Endothelial cell of umbilical vein (primary cell): ENCODE results near the gene UQCR10. TPM values are rescaled to one million over a fixed set of nuclear protein-coding genes. Genes with fewer than 3 reads are reported as not detected.

Experiments used
- BruUV-seq: library from RNA; stranded (reverse); fragments of 400-500 nt; replicated peaks from 2 replicates; lab custom pipeline; 2021; lab: Mats Ljungman, UMichigan
- CTCF ChIA-PET: fragments of 300-600, 350-600 bp; sonication (Branson Sonifier 250); formaldehyde crosslinking; loops from one replicate; lab custom pipeline; 2021; ENCODE audit warnings: antibody characterized with exemption, inconsistent platforms; lab: Charles Lee
- POLR2A ChIA-PET: fragments of 300-600, 350-600 bp; sonication (Branson Sonifier 250); formaldehyde crosslinking; loops from one replicate; lab custom pipeline; 2021; ENCODE audit warnings: antibody characterized with exemption, inconsistent platforms; lab: Charles Lee
- DNase-seq: peaks from one replicate; pipeline ENCODE4 v3.0.0-alpha.2; 2011; ENCODE audit warnings: low read depth, low spot score
- FAIRE-seq: peaks from 2 replicates; lab custom pipeline; 2011; peaks lifted over from hg19 to GRCh38; lab: Jason Lieb, UNC
- H2AFZ ChIP-seq: 2 replicates; pipeline ENCODE4 v1.6.0; 2012; ENCODE audit warnings: low read depth, low read length, control low read depth, inconsistent platforms
- H3K27ac ChIP-seq: 2 replicates; pipeline ENCODE4 v1.5.1; 2011; ENCODE audit warnings: low read depth, mild to moderate bottlenecking, control low read depth, low read length, moderate library complexity; ENCODE audit not compliant: insufficient read depth
- H3K27me3 ChIP-seq, 2 experiments: 2 replicates each; pipeline versions ENCODE4 v1.6.0 to v1.6.1; 2011; ENCODE audit warnings: low read length in 2 of 2, mixed read lengths in 1 of 2; ENCODE audit not compliant: control insufficient read depth in 2 of 2, insufficient read depth in 2 of 2
- H3K36me3 ChIP-seq, 2 experiments: 2 replicates in 1 of 2; 3 replicates in 1 of 2; pipeline ENCODE4 v1.5.1; 2011; ENCODE audit warnings: low read length in 2 of 2, mild to moderate bottlenecking in 1 of 2, moderate library complexity in 1 of 2; ENCODE audit not compliant: control insufficient read depth in 2 of 2, insufficient read depth in 2 of 2; ENCODE audit errors: extremely low read depth in 1 of 2
- H3K4me1 ChIP-seq: 3 replicates; pipeline ENCODE4 v1.5.1; 2011; ENCODE audit warnings: mild to moderate bottlenecking, low read length; ENCODE audit not compliant: control insufficient read depth, insufficient read depth; ENCODE audit errors: extremely low read depth
- H3K4me2 ChIP-seq: 2 replicates; pipeline ENCODE4 v1.6.1; 2011; ENCODE audit warnings: low read length, control low read depth, mixed read lengths; ENCODE audit not compliant: insufficient read depth
- H3K4me3 ChIP-seq, 3 experiments: fragments of 200-600 bp in 1 of 3; sonication (generic), shearing (Covaris generic) in 1 of 3; replicated peaks in 1 of 3; 2 replicates each; pipeline ENCODE4 v1.5.1; 2011 to 2016; ENCODE audit warnings: control low read depth in 3 of 3, low read length in 3 of 3, mild to moderate bottlenecking in 2 of 3, inconsistent platforms in 1 of 3, low read depth in 1 of 3, moderate library complexity in 1 of 3; ENCODE audit not compliant: insufficient read depth in 1 of 3
- H3K79me2 ChIP-seq: 2 replicates; pipeline ENCODE4 v1.6.0; 2012; ENCODE audit warnings: low read length, inconsistent platforms; ENCODE audit not compliant: control insufficient read depth, insufficient read depth
- H3K9ac ChIP-seq: replicated peaks from 2 replicates; pipeline ENCODE3; 2011; ENCODE audit warnings: low read length, control low read depth; ENCODE audit not compliant: insufficient read depth; ENCODE audit errors: extremely low read depth
- H3K9me1 ChIP-seq: replicated peaks from 3 replicates; pipeline ENCODE4 v1.6.0; 2011; ENCODE audit warnings: mild to moderate bottlenecking, low read length; ENCODE audit not compliant: control insufficient read depth, insufficient read depth; ENCODE audit errors: extremely low read depth
- H3K9me3 ChIP-seq: replicated peaks from 2 replicates; pipeline ENCODE4 v1.5.1; 2012; ENCODE audit warnings: low read length, inconsistent platforms; ENCODE audit not compliant: control insufficient read depth, insufficient read depth
- H4K20me1 ChIP-seq: replicated peaks from 2 replicates; pipeline ENCODE3; 2011; ENCODE audit warnings: mild to moderate bottlenecking, low read length; ENCODE audit not compliant: control insufficient read depth, insufficient read depth; ENCODE audit errors: extremely low read depth
- EZH2 ChIP-seq: IDR thresholded peaks from 2 replicates; pipeline ENCODE4 v1.6.1; 2012; ENCODE audit warnings: borderline replicate concordance, low read depth, mild to moderate bottlenecking, moderate library complexity, low read length, inconsistent platforms; ENCODE audit not compliant: severe bottlenecking
- FOS ChIP-seq: IDR thresholded peaks from 2 replicates; pipeline ENCODE4 v1.6.1; 2011; ENCODE audit warnings: mild to moderate bottlenecking, low read length, moderate library complexity, borderline replicate concordance; ENCODE audit not compliant: insufficient read depth
- GATA2 ChIP-seq: IDR thresholded peaks from 2 replicates; pipeline ENCODE4 v1.7.0; 2011; ENCODE audit warnings: low read depth, mild to moderate bottlenecking, moderate library complexity, mixed read lengths, low read length; ENCODE audit not compliant: insufficient read length, insufficient read depth
- JUN ChIP-seq: IDR thresholded peaks from 2 replicates; pipeline ENCODE4 v1.6.1; 2011; ENCODE audit warnings: borderline replicate concordance, low read depth; ENCODE audit not compliant: insufficient read length, insufficient read depth
- MYC ChIP-seq: IDR thresholded peaks from one replicate; pipeline ENCODE4 v1.6.1; 2011; ENCODE audit warnings: mild to moderate bottlenecking, low read depth, low read length
- POLR2A ChIP-seq: IDR thresholded peaks from 2 replicates; pipeline ENCODE4 v1.6.1; 2012; ENCODE audit warnings: low read depth, mild to moderate bottlenecking, control low read depth, low read length
- POLR2AphosphoS5 ChIP-seq: IDR thresholded peaks from 2 replicates; pipeline ENCODE4 v1.6.1; 2012; ENCODE audit warnings: low read depth, mild to moderate bottlenecking, control low read depth, low read length, moderate library complexity; ENCODE audit not compliant: insufficient read depth
- dilution Hi-C: fragments of 300-500 bp; cut with MboI; formaldehyde crosslinking; loops from one replicate; pipeline ENCODE4 v1.15.0; 2019; ENCODE audit warnings: low sequenced_read_pairs; ENCODE audit not compliant: extremely low pct_ligation_motif_present
- intact Hi-C: fragments of 100-400 bp; cut with micrococcal nuclease; formaldehyde crosslinking; loops from one replicate; pipeline ENCODE4 v1.10.0; 2022
- polyA plus RNA-seq, 4 experiments: library from polyadenylated mRNA; depleted of rRNA in 3 of 4; stranded (reverse) in 3 of 4; unstranded in 1 of 4; fragments of >200 nt; gene quantifications; 2 replicates each; pipeline versions ENCODE4 v1.2.1 to v1.2.3, GENCODE V29; 2011 to 2012; ENCODE audit warnings: missing spikeins in 1 of 4
- total RNA-seq: library from RNA; stranded (reverse); gene quantifications from 2 replicates; pipeline ENCODE4 v1.2.3, GENCODE V29; 2021
- TF ChIP-seq, protein P1 (sequence below): IDR thresholded peaks from 2 replicates; pipeline ENCODE4 v1.6.1; 2011; ENCODE audit not compliant: insufficient read depth, insufficient read length
- TF ChIP-seq, protein P2 (sequence below), 2 donors: IDR thresholded peaks; 1 replicate in 1 of 2; 2 replicates in 1 of 2; pipeline ENCODE4 v1.5.1; 2011; ENCODE audit warnings: low read length in 2 of 2, mild to moderate bottlenecking in 2 of 2, moderate library complexity in 2 of 2, control low read depth in 1 of 2, inconsistent platforms in 1 of 2, low read depth in 1 of 2; ENCODE audit not compliant: insufficient read depth in 1 of 2; ENCODE audit errors: extremely low read depth in 1 of 2

The UQCR10 gene
- total and polyA plus RNA-seq, 2 donors (not counting 3 experiments of a cell fraction or from before 2014, with no cell fraction given) = 96.6 to 196 TPM

DNA sequence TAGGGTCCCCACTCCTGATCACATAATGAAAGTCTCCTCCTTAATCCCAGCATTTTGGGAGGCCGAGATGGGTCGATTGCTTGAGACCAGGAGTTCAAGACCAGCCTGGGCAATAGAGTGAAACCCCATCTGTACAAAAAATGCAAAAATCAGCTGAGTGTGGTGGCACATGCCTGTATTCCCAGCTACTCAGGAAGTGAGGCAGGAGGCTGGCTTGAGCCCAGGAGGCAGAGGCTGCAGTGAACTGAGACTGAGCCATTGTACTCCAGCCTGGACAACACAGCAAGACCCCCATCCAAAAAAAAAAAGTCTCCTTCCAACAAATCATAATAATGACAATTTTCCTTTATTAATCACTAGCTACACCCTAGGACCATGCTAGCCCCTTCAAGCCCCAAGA, 15.5 kb upstream of the UQCR10 start:
- ChIA-PET CTCF (interaction anchor here (1.5 kb wide), 1 partner anchor 253 kb away, joined by 4 read pairs; no protein-coding TSS in a partner anchor), POLR2A (no interaction called here)
- Histone ChIP-seq H3K9ac (no peak overlapping the region), H3K4me2 (no peak overlapping the region), H3K36me3 (peaks cover 0 to 4% of the 10 kb centered on the region in 2 experiments), H3K27ac (no peak overlapping the region), H4K20me1 (no peaks in the 10 kb centered on the region), H3K9me1 (no peaks in the 10 kb centered on the region), H3K27me3 (no peaks in the 10 kb centered on the region), H3K9me3 (no peaks in the 10 kb centered on the region), H2AFZ (no peak overlapping the region), H3K79me2 (no peaks in the 10 kb centered on the region), H3K4me1 (no peaks in the 10 kb centered on the region), H3K4me3 (no peak overlapping the region)
- intact Hi-C loops = no loop called here
- FAIRE-seq = no peak
- TF ChIP-seq GATA2 (no peak), FOS (no peak), JUN (no peak), MYC (no peak), POLR2AphosphoS5 (no peak), EZH2 (no peak), POLR2A (no peak)
- TF ChIP-seq, protein P1, sequence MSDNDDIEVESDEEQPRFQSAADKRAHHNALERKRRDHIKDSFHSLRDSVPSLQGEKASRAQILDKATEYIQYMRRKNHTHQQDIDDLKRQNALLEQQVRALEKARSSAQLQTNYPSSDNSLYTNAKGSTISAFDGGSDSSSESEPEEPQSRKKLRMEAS = no peak
- TF ChIP-seq, protein P2, sequence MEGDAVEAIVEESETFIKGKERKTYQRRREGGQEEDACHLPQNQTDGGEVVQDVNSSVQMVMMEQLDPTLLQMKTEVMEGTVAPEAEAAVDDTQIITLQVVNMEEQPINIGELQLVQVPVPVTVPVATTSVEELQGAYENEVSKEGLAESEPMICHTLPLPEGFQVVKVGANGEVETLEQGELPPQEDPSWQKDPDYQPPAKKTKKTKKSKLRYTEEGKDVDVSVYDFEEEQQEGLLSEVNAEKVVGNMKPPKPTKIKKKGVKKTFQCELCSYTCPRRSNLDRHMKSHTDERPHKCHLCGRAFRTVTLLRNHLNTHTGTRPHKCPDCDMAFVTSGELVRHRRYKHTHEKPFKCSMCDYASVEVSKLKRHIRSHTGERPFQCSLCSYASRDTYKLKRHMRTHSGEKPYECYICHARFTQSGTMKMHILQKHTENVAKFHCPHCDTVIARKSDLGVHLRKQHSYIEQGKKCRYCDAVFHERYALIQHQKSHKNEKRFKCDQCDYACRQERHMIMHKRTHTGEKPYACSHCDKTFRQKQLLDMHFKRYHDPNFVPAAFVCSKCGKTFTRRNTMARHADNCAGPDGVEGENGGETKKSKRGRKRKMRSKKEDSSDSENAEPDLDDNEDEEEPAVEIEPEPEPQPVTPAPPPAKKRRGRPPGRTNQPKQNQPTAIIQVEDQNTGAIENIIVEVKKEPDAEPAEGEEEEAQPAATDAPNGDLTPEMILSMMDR (IDR thresholded peaks at IDR 0.05; ENCODE audit: extremely low read depth in 1 of 2, insufficient read depth in 1 of 2, low read depth in 1 of 2, low read length in 2 of 2) = no peak
- BruUV-seq = no TSS peak
- no peak for DNase-seq
- dilution Hi-C loops = no loop called here
